Measurements from ENCODE around the gene WDR27. TPM values are rescaled to one million over a fixed set of nuclear protein-coding genes. Genes with fewer than 3 reads are reported as not detected.

Gene WDR27
- total and polyA plus RNA-seq, 2 experiments from 2014 or later, result 27.7 to 29.7 TPM

DNA sequence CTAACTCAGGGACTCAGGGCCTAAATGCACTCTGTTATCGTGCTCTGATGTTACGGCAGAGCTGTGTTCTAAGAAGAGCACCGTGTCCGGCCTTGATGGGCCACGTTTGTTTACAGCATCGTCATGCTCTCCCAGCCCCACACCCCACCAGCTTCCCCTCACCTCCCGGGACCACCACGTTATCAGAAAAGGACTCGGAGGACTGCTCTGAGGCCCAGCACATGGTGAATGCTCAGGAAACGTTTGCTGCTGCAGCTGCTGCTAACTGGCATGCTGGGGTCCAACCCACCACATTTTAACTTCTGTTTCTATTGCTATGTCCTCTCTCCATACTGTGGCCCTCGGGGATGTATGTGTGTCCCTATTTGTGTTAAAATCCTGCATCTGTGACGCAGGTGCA lies 50.3 kb downstream of the WDR27 start:
- Histone ChIP-seq H3K9me3 (ENCODE audit: low read depth) (no peaks in the 10 kb centered on the region), H4K20me1 (ENCODE audit: insufficient read depth, poor library complexity, severe bottlenecking) (no peaks in the 10 kb centered on the region), H3K79me2 (no peaks in the 10 kb centered on the region), H3K4me3 (no peak overlapping the region), H3K4me1 (ENCODE audit: insufficient read depth) (no peaks in the 10 kb centered on the region), H2AFZ (no peak overlapping the region), H3K27me3 (no peaks in the 10 kb centered on the region), H3K36me3 (replicated peaks; ENCODE audit: insufficient read depth, low read depth) (no peaks in the 10 kb centered on the region), H3K27ac (no peak overlapping the region), H3K4me2 (no peak overlapping the region), H3K9me2 (replicated peaks; ENCODE audit: insufficient read depth) (no peaks in the 10 kb centered on the region)
- no peak for DNase-seq (ENCODE audit: low spot score)
- WGBS (ENCODE audit: low lambda C conversion rate, missing lambda C conversion rate), result 90% methylated on average over 12 of the region's 12 CpGs
- TF ChIP-seq EZH2phosphoT487 (IDR thresholded peaks at IDR 0.05; ENCODE audit: low read depth, severe bottlenecking, unreplicated experiment) (no peak), EZH2 (IDR thresholded peaks at IDR 0.05; ENCODE audit: borderline replicate concordance) (no peak)
- TF ChIP-seq, protein P1, sequence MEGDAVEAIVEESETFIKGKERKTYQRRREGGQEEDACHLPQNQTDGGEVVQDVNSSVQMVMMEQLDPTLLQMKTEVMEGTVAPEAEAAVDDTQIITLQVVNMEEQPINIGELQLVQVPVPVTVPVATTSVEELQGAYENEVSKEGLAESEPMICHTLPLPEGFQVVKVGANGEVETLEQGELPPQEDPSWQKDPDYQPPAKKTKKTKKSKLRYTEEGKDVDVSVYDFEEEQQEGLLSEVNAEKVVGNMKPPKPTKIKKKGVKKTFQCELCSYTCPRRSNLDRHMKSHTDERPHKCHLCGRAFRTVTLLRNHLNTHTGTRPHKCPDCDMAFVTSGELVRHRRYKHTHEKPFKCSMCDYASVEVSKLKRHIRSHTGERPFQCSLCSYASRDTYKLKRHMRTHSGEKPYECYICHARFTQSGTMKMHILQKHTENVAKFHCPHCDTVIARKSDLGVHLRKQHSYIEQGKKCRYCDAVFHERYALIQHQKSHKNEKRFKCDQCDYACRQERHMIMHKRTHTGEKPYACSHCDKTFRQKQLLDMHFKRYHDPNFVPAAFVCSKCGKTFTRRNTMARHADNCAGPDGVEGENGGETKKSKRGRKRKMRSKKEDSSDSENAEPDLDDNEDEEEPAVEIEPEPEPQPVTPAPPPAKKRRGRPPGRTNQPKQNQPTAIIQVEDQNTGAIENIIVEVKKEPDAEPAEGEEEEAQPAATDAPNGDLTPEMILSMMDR (IDR thresholded peaks at IDR 0.05; ENCODE audit: poor library complexity), result no peak

DNA sequence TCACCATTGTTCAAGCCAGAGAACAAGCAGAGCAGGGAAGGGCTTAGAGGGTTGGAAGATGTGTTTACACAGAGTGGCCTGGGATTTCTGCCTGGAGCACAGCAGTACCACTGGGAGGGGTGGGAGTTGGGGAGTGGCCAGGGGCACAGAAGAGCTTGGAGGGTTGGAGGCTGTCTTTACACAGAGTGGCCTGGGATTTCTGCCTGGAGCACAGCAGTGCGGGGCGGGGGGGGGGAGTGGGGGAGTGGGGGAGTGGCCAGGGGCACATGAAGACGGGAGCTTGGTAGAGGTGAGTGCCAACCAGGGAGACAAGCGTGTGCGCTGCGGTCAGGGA lies 50.9 kb downstream of the WDR27 start:
- Histone ChIP-seq H3K27me3 (no peaks in the 10 kb centered on the region), H4K20me1 (ENCODE audit: insufficient read depth, poor library complexity, severe bottlenecking) (no peaks in the 10 kb centered on the region), H2AFZ (no peak overlapping the region), H3K4me3 (no peak overlapping the region), H3K36me3 (replicated peaks; ENCODE audit: insufficient read depth, low read depth) (no peaks in the 10 kb centered on the region), H3K4me2 (no peak overlapping the region), H3K27ac (no peak overlapping the region), H3K4me1 (ENCODE audit: insufficient read depth) (no peaks in the 10 kb centered on the region), H3K9me3 (ENCODE audit: low read depth) (no peaks in the 10 kb centered on the region), H3K79me2 (no peaks in the 10 kb centered on the region), H3K9me2 (replicated peaks; ENCODE audit: insufficient read depth) (no peaks in the 10 kb centered on the region)
- 100% methylated on average over 1 of the region's 6 CpGs for WGBS (ENCODE audit: low lambda C conversion rate, missing lambda C conversion rate)
- TF ChIP-seq, protein P1 (IDR thresholded peaks at IDR 0.05; ENCODE audit: poor library complexity), result no peak
- TF ChIP-seq EZH2 (IDR thresholded peaks at IDR 0.05; ENCODE audit: borderline replicate concordance), result no peak
- TF ChIP-seq EZH2phosphoT487 (IDR thresholded peaks at IDR 0.05; ENCODE audit: low read depth, severe bottlenecking, unreplicated experiment), result no peak
- no peak for DNase-seq (ENCODE audit: low spot score)

DNA sequence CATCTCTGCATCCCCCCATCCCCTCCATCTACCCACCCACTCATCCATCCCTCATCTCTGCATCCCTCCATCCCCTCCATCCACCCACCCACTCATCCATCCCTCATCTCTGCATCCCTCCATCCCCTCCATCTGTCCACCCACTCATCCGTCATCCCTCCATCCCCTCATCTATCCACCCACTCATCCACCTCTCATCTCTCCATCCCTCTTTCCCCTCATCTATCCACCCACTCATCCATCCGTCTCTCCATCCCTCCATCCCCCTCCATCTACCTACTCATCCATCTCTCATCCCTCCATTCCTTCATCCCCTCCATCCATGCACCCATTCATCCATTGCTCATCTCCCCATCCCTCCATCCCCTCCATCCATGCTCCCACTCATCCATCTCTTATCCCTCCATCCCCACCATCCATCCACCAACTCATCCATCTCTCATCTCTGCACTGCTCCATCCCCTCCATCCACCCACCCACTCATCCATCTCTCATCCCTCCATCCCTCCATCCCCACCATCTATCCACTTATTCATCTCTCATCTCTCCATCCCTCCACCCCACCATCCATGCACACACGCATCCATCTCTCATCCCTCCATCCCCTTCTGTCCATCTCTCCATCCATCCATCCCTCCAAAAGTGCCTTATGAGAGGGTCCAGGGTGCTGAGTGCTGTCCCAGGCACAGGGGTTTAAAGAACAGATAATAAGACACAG lies 51.4 kb downstream of the WDR27 start:
- H2AFZ ChIP-seq, result no peak overlapping the region
- H3K27me3 ChIP-seq, result no peaks in the 10 kb centered on the region
- H3K9me3 ChIP-seq (ENCODE audit: low read depth), result no peaks in the 10 kb centered on the region
- H3K4me1 ChIP-seq (ENCODE audit: insufficient read depth), result no peaks in the 10 kb centered on the region
- no peaks in the 10 kb centered on the region for H3K9me2 ChIP-seq (replicated peaks; ENCODE audit: insufficient read depth)
- H3K4me3 ChIP-seq, result no peak overlapping the region
- no peak for DNase-seq (ENCODE audit: low spot score)
- 92% methylated on average over 2 of the region's 3 CpGs for WGBS (ENCODE audit: low lambda C conversion rate, missing lambda C conversion rate)
- H4K20me1 ChIP-seq (ENCODE audit: insufficient read depth, poor library complexity, severe bottlenecking), result no peaks in the 10 kb centered on the region
- H3K27ac ChIP-seq, result no peak overlapping the region
- no peaks in the 10 kb centered on the region for H3K79me2 ChIP-seq
- TF ChIP-seq EZH2 (IDR thresholded peaks at IDR 0.05; ENCODE audit: borderline replicate concordance) (no peak), EZH2phosphoT487 (IDR thresholded peaks at IDR 0.05; ENCODE audit: low read depth, severe bottlenecking, unreplicated experiment) (no peak)
- TF ChIP-seq, protein P1 (IDR thresholded peaks at IDR 0.05; ENCODE audit: poor library complexity), result no peak
- no peak overlapping the region for H3K4me2 ChIP-seq
- no peaks in the 10 kb centered on the region for H3K36me3 ChIP-seq (replicated peaks; ENCODE audit: insufficient read depth, low read depth)
